K562 (cell line): Measurements from ENCODE around the gene VPREB1. TPM values are rescaled to one million over a fixed set of nuclear protein-coding genes. Genes with fewer than 3 reads are reported as not detected.

Experiments used
- ATAC-seq: fragments of 200-7000 bp; cut with Tn5 transposase; 3 replicates; pipeline ENCODE4 v1.9.1; 2020; ENCODE audit warnings: moderate library complexity
- BruUV-seq: library from RNA; stranded (reverse); fragments of 400-500 nt; replicated peaks from 2 replicates; lab custom pipeline; 2021; lab: Mats Ljungman, UMichigan
- CTCF ChIA-PET: fragments of 300-600 bp; formaldehyde crosslinking; extraction: SDS; loops from one replicate; lab custom pipeline; 2021; ENCODE audit warnings: low intra/inter-chr PET ratio; lab: Yijun Ruan, JAX
- POLR2A ChIA-PET: fragments of 300-600, 350-650 bp; sonication (Branson Sonifier 250); formaldehyde crosslinking; extraction: SDS; loops from one replicate; lab custom pipeline; 2021; ENCODE audit warnings: antibody characterized with exemption, inconsistent platforms; lab: Yijun Ruan, JAX
- DNase-seq, 4 experiments: peaks; one replicate each; pipeline versions ENCODE4 v3.0.0 to v3.0.0-alpha.2; 2011 to 2018; ENCODE audit warnings: low spot score in 3 of 4, mixed read lengths in 3 of 4; ENCODE audit errors: extremely low read depth in 1 of 4
- FAIRE-seq: peaks from 2 replicates; lab custom pipeline; 2011; peaks lifted over from hg19 to GRCh38; lab: Jason Lieb, UNC
- H2AFZ ChIP-seq: 2 replicates; pipeline ENCODE4 v1.6.0; 2011; ENCODE audit warnings: low read depth, low read length, control low read depth, inconsistent platforms
- H3K27ac ChIP-seq: fragments of 200-600 bp; 3 replicates; pipeline ENCODE4 v1.8.0; 2011; ENCODE audit warnings: low read depth, mild to moderate bottlenecking, control low read depth, inconsistent platforms, low read length, moderate library complexity, mixed read lengths; ENCODE audit errors: extremely low read depth
- H3K27me3 ChIP-seq, 2 experiments: fragments of 300-600 bp in 1 of 2; 2 replicates in 1 of 2; 3 replicates in 1 of 2; pipeline versions ENCODE4 v1.6.0 to v1.8.0; 2011; ENCODE audit warnings: inconsistent platforms in 2 of 2, low read length in 2 of 2, mild to moderate bottlenecking in 1 of 2, mixed read lengths in 1 of 2, moderate library complexity in 1 of 2; ENCODE audit not compliant: control insufficient read depth in 2 of 2, insufficient read depth in 2 of 2
- H3K36me3 ChIP-seq: fragments of 300-600 bp; 3 replicates; pipeline ENCODE4 v1.8.0; 2011; ENCODE audit warnings: mild to moderate bottlenecking, low read length, inconsistent platforms; ENCODE audit not compliant: control insufficient read depth, insufficient read depth
- H3K4me1 ChIP-seq, 2 experiments: fragments of 200-600 bp in 1 of 2; replicated peaks in 1 of 2; 2 replicates in 1 of 2; 3 replicates in 1 of 2; pipeline versions ENCODE4 v1.5.1 to v1.8.0; 2011; ENCODE audit warnings: inconsistent platforms in 2 of 2, low read length in 2 of 2, mild to moderate bottlenecking in 1 of 2, mixed read lengths in 1 of 2, moderate library complexity in 1 of 2; ENCODE audit not compliant: control insufficient read depth in 2 of 2, insufficient read depth in 2 of 2
- H3K4me2 ChIP-seq: 2 replicates; pipeline ENCODE4 v1.6.1; 2011; ENCODE audit warnings: low read length, control low read depth, inconsistent platforms, mixed read lengths; ENCODE audit not compliant: insufficient read depth
- H3K4me3 ChIP-seq: fragments of 200-600 bp; sonication (generic), shearing (Covaris generic); 2 replicates; pipeline ENCODE4 v1.5.1; 2016; ENCODE audit warnings: control low read depth, inconsistent platforms
- H3K79me2 ChIP-seq: fragments of 200-600 bp; 3 replicates; pipeline ENCODE4 v1.8.0; 2011; ENCODE audit warnings: low read length, inconsistent platforms; ENCODE audit not compliant: control insufficient read depth, insufficient read depth
- H3K9ac ChIP-seq, 2 experiments: 2 replicates each; pipeline versions ENCODE4 v1.6.0 to v1.6.1; 2011; ENCODE audit warnings: low read depth in 2 of 2, low read length in 2 of 2, control low read depth in 1 of 2, inconsistent platforms in 1 of 2, mild to moderate bottlenecking in 1 of 2, mixed read lengths in 1 of 2; ENCODE audit not compliant: insufficient read depth in 1 of 2
- H3K9me1 ChIP-seq: one replicate; pipeline ENCODE4 v1.6.0; 2011; ENCODE audit warnings: inconsistent platforms, mild to moderate bottlenecking, low read length, moderate library complexity; ENCODE audit not compliant: control insufficient read depth, insufficient read depth
- H3K9me3 ChIP-seq: replicated peaks from 2 replicates; pipeline ENCODE4 v1.5.1; 2011; ENCODE audit warnings: low read depth, low read length, inconsistent platforms; ENCODE audit not compliant: control insufficient read depth, insufficient read depth
- H4K20me1 ChIP-seq: replicated peaks from 2 replicates; pipeline ENCODE4 v1.6.1; 2011; ENCODE audit warnings: low read length, inconsistent platforms, mixed read lengths; ENCODE audit not compliant: control insufficient read depth, insufficient read depth
- BRD4 ChIP-seq: fragments of 200-600 bp; sonication (generic); IDR thresholded peaks from 2 replicates; pipeline ENCODE4 v1.6.1; 2017; ENCODE audit warnings: inconsistent platforms
- CBFB ChIP-seq: sonication (generic); formaldehyde crosslinking; IDR thresholded peaks from 2 replicates; pipeline ENCODE4 v1.4.0; 2020; ENCODE audit warnings: mild to moderate bottlenecking, missing genetic modification reagents
- FOXA3 ChIP-seq, 2 experiments: fragments of 450-650 bp in 1 of 2; sonication (generic) in 1 of 2; formaldehyde crosslinking; IDR thresholded peaks in 1 of 2; conservative IDR thresholded peaks in 1 of 2; 2 replicates each; pipeline versions ENCODE4 v1.4.0 to v1.8.0; 2020 to 2022; ENCODE audit warnings: mild to moderate bottlenecking in 2 of 2, missing genetic modification reagents in 1 of 2
- FUS ChIP-seq: fragments of 200-400 bp; formaldehyde crosslinking; optimal IDR thresholded peaks from 2 replicates; pipeline ENCODE3; 2017; ENCODE audit warnings: low read depth, low read length
- JUN ChIP-seq, 2 experiments: sonication (generic) in 1 of 2; formaldehyde crosslinking in 1 of 2; IDR thresholded peaks; 2 replicates each; pipeline versions ENCODE4 v1.6.1 to v1.8.0; 2012 to 2022; ENCODE audit warnings: borderline replicate concordance in 2 of 2, mild to moderate bottlenecking in 2 of 2, improper control_type of control experiment in 1 of 2, low read depth in 1 of 2, low read length in 1 of 2, missing genetic modification reagents in 1 of 2
- MAFG ChIP-seq: fragments of 450-650 bp; conservative IDR thresholded peaks from 2 replicates; pipeline ENCODE4 v1.6.1; 2016; ENCODE audit warnings: missing genetic modification characterization, missing compliant biosample characterization
- MED1 ChIP-seq: sonication (generic); formaldehyde crosslinking; IDR thresholded peaks from 2 replicates; pipeline ENCODE4 v1.8.1; 2023; ENCODE audit warnings: missing genetic modification reagents, borderline replicate concordance
- MEF2D ChIP-seq: conservative IDR thresholded peaks from 2 replicates; pipeline ENCODE4 v1.6.1; 2016; ENCODE audit warnings: low read depth, missing genetic modification characterization, missing compliant biosample characterization
- MYNN ChIP-seq, 2 experiments: sonication (generic); formaldehyde crosslinking in 1 of 2; IDR thresholded peaks; 2 replicates each; pipeline versions ENCODE4 v1.5.0 to v1.6.1; 2016 to 2020; ENCODE audit warnings: antibody characterized with exemption in 1 of 2, missing genetic modification reagents in 1 of 2
- SAFB2 ChIP-seq: fragments of 200-400 bp; formaldehyde crosslinking; IDR thresholded peaks from 2 replicates; pipeline ENCODE4 v1.6.1; 2018; ENCODE audit warnings: borderline replicate concordance, low read length, low read depth, moderate library complexity; ENCODE audit not compliant: severe bottlenecking
- SIX5 ChIP-seq, 2 experiments: IDR thresholded peaks; 2 replicates each; pipeline ENCODE4 v1.6.1; 2011; ENCODE audit warnings: low read length in 2 of 2, borderline replicate concordance in 1 of 2, low read depth in 1 of 2, mild to moderate bottlenecking in 1 of 2, moderate library complexity in 1 of 2; ENCODE audit not compliant: insufficient read depth in 1 of 2
- TAL1 ChIP-seq: fragments of 450-650 bp; IDR thresholded peaks from 2 replicates; pipeline ENCODE4 v1.6.1; 2016; ENCODE audit warnings: mild to moderate bottlenecking
- TEAD4 ChIP-seq, 2 experiments: sonication (generic) in 1 of 2; formaldehyde crosslinking in 1 of 2; IDR thresholded peaks; 2 replicates each; pipeline versions ENCODE4 v1.6.1 to v1.8.0; 2012 to 2022; ENCODE audit warnings: borderline replicate concordance in 1 of 2, inconsistent platforms in 1 of 2, low read length in 1 of 2, mild to moderate bottlenecking in 1 of 2, missing genetic modification reagents in 1 of 2
- ZFP36 ChIP-seq: fragments of 150-350 bp; IDR thresholded peaks from 2 replicates; pipeline ENCODE4 v1.6.1; 2018; ENCODE audit warnings: low read length, low read depth; ENCODE audit not compliant: partially characterized antibody
- ZNF174 ChIP-seq: fragments of 250-450 bp; sonication (Bioruptor Pico); IDR thresholded peaks from 2 replicates; pipeline ENCODE4 v1.4.0; 2020; ENCODE audit warnings: mild to moderate bottlenecking
- ZNF239 ChIP-seq: fragments of 250-450 bp; sonication (Bioruptor Pico); IDR thresholded peaks from 2 replicates; pipeline ENCODE4 v1.4.0; 2020; ENCODE audit warnings: mild to moderate bottlenecking
- ZNF316 ChIP-seq: fragments of 450-650 bp; IDR thresholded peaks from 2 replicates; pipeline ENCODE4 v1.6.1; 2016
- ZNF347 ChIP-seq: fragments of 450-650 bp; formaldehyde crosslinking; IDR thresholded peaks from 2 replicates; pipeline ENCODE4 v1.4.0; 2020; ENCODE audit warnings: low read depth, mild to moderate bottlenecking, moderate library complexity
- ZNF668 ChIP-seq: fragments of 250-450 bp; sonication (Bioruptor Pico); IDR thresholded peaks from 2 replicates; pipeline ENCODE4 v1.8.0; 2022; ENCODE audit warnings: mild to moderate bottlenecking, inconsistent platforms
- WGBS: fragments of 100-300 bp; shearing (Covaris generic); methylation state at CpG from one replicate; pipeline ENCODE4 v1.1.6; 2016; ENCODE audit warnings: low coverage, mixed read lengths; ENCODE audit not compliant: insufficient coverage; ENCODE audit errors: missing lambda C conversion rate; 5-methylcytosine and 5-hydroxymethylcytosine counted together
- in situ Hi-C: fragments of 300-500 bp; cut with MboI; formaldehyde crosslinking; loops from 4 replicates; pipeline ENCODE4 v1.15.0; 2018; ENCODE audit warnings: inconsistent platforms, mixed read lengths
- intact Hi-C: fragments of 100-400 bp; cut with micrococcal nuclease; formaldehyde crosslinking; loops from 2 replicates; pipeline ENCODE4 v1.14.2; 2022
- polyA plus RNA-seq, 8 experiments: library from polyadenylated mRNA; depleted of rRNA in 4 of 8; stranded (reverse) in 5 of 8; unstranded in 3 of 8; fragments of >200 nt; fragmentation: Nextera tagmentation in 2 of 8; fragmentation: Illumina TruSeq in 1 of 8; extraction: Ambion mirVana in 2 of 8; extraction: Trizol in 1 of 8; gene quantifications; 2 replicates each; pipeline versions ENCODE4 v1.2.1 to v1.2.3, GENCODE V29; 2011 to 2014; ENCODE audit warnings: inconsistent platforms in 1 of 8, missing spikeins in 1 of 8
- total RNA-seq, 7 experiments: library from RNA; depleted of rRNA in 6 of 7; stranded (reverse); fragments of >200 nt in 6 of 7; fragmentation: Illumina TruSeq in 2 of 7; extraction: Trizol in 2 of 7; gene quantifications; 2 replicates each; pipeline versions ENCODE4 v1.2.1 to v1.2.3, GENCODE V29; 2011 to 2021; ENCODE audit warnings: low replicate concordance in 1 of 7
- TF ChIP-seq, protein P1 (sequence below): sonication (generic); formaldehyde crosslinking; IDR thresholded peaks from 2 replicates; pipeline ENCODE4 v1.8.1; 2023; ENCODE audit warnings: mild to moderate bottlenecking, missing genetic modification reagents
- TF ChIP-seq, protein P2 (sequence below): sonication (generic); IDR thresholded peaks from 2 replicates; pipeline ENCODE4 v1.6.1; 2016

VPREB1 gene
- total and polyA plus RNA-seq, 9 of the 15 experiments (the other 6 are each of a cell fraction or from before 2014, with no cell fraction given): not detected

DNA sequence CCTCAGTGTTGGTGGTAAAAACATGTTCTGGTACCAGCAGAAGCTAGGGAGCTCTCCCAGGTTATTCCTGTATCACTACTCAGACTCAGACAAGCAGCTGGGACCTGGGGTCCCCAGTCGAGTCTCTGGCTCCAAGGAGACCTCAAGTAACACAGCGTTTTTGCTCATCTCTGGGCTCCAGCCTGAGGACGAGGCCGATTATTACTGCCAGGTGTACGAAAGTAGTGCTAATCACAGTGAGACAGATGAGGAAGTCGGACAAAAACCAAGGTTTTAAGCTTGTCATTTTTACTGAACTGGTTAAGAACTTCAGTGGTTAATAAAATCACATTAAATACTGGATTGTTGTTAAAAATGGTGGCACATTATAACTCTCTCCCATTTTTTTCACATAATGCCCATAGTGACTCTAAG, 42.6 kb upstream of the VPREB1 start:
- H3K4me3 ChIP-seq: no peak overlapping the region
- CTCF ChIA-PET: interaction anchor here (0.7 to 2.2 kb wide), 9 partner anchors 16 to 682 kb away, joined by 3 to 8 read pairs (median 3); no protein-coding TSS in a partner anchor
- TF ChIP-seq FUS (no peak), ZFP36 (no peak), JUN (IDR thresholded peaks at IDR 0.05; ENCODE audit: borderline replicate concordance, low read depth, low read length) (no peak), JUN (CRISPR knock-in tag; IDR thresholded peaks at IDR 0.05; ENCODE audit: borderline replicate concordance) (peak; percentile 74; the same call in 1 of the 2 replicates), TAL1 (no peak), MAFG (tag) (no peak), SIX5 (IDR thresholded peaks at IDR 0.05; ENCODE audit: borderline replicate concordance in 1 of 2, insufficient read depth in 1 of 2, low read depth in 1 of 2, low read length in 2 of 2) (no peak), MEF2D (tag) (no peak), ZNF316 (no peak), ZNF347 (CRISPR knock-in tag) (no peak), ZNF239 (CRISPR knock-in tag) (no peak), SAFB2 (no peak), ZNF668 (CRISPR knock-in tag) (no peak), TEAD4 (IDR thresholded peaks at IDR 0.05; ENCODE audit: low read length) (no peak), TEAD4 (CRISPR knock-in tag; IDR thresholded peaks at IDR 0.05; ENCODE audit: borderline replicate concordance) (0 out of 2 replicates have a peak, but pooled peaks have one; percentile 15), BRD4 (no peak), ZNF174 (CRISPR knock-in tag) (no peak), CBFB (CRISPR knock-in tag) (no peak), FOXA3 (CRISPR knock-in tag; conservative IDR thresholded peaks at IDR 0.05 in 1 of 2, IDR thresholded peaks at IDR 0.05 in 1 of 2) (0 out of 4 replicates have a peak, but pooled peaks of 1 of the 2 experiments have one; percentile 29), MED1 (no peak), MYNN (IDR thresholded peaks at IDR 0.05) (no peak), MYNN (CRISPR knock-in tag; IDR thresholded peaks at IDR 0.05) (no peak)
- TF ChIP-seq, protein P1, sequence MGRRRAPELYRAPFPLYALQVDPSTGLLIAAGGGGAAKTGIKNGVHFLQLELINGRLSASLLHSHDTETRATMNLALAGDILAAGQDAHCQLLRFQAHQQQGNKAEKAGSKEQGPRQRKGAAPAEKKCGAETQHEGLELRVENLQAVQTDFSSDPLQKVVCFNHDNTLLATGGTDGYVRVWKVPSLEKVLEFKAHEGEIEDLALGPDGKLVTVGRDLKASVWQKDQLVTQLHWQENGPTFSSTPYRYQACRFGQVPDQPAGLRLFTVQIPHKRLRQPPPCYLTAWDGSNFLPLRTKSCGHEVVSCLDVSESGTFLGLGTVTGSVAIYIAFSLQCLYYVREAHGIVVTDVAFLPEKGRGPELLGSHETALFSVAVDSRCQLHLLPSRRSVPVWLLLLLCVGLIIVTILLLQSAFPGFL (CRISPR knock-in tag): no peak
- TF ChIP-seq, protein P2, sequence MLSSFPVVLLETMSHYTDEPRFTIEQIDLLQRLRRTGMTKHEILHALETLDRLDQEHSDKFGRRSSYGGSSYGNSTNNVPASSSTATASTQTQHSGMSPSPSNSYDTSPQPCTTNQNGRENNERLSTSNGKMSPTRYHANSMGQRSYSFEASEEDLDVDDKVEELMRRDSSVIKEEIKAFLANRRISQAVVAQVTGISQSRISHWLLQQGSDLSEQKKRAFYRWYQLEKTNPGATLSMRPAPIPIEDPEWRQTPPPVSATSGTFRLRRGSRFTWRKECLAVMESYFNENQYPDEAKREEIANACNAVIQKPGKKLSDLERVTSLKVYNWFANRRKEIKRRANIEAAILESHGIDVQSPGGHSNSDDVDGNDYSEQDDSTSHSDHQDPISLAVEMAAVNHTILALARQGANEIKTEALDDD: peak; percentile 62; the same call in 1 of the 2 replicates

More for the DNA sequence above, 42.6 kb upstream of the VPREB1 start:
- peaks cover 29% of the 10 kb centered on the region for H4K20me1 ChIP-seq
- peak overlapping the region in 1 of 2 experiments; percentile 4; a peak in 1 of 4 replicates for H3K9ac ChIP-seq
- no peaks in the 10 kb centered on the region for H3K9me3 ChIP-seq
- POLR2A ChIA-PET: interaction anchor here (0.5 to 6.5 kb wide), 15 partner anchors 9 to 595 kb away, joined by 3 to 33 read pairs (median 4); no protein-coding TSS in a partner anchor
- H3K27ac ChIP-seq: no peak overlapping the region
- no peaks in the 10 kb centered on the region for H3K79me2 ChIP-seq
- H3K4me1 ChIP-seq: peaks cover 0 to 13% of the 10 kb centered on the region in 2 experiments; a peak in 2 of 5 replicates
- intact Hi-C loops: loop anchor here (5.0 kb wide), 2 partner anchors 490 to 755 kb away; no protein-coding TSS in a partner anchor
- DNase-seq: no peak
- ATAC-seq: no peak
- H3K36me3 ChIP-seq: no peaks in the 10 kb centered on the region
- peaks cover 44 to 75% of the 10 kb centered on the region in 2 experiments for H3K27me3 ChIP-seq
- no TSS peak for BruUV-seq
- peaks cover 6% of the 10 kb centered on the region for H3K9me1 ChIP-seq
- FAIRE-seq: no peak
- H3K4me2 ChIP-seq: no peak overlapping the region
- in situ Hi-C loops: no loop called here
- under 1% methylated on average over 6 of the region's 6 CpGs for WGBS
- H2AFZ ChIP-seq: no peak overlapping the region
